Left ventricle myocardium inferior (tissue), 1 donor: ENCODE measurements around the gene MS4A2. TPM values are rescaled to one million over a fixed set of nuclear protein-coding genes. Genes with fewer than 3 reads are reported as not detected.

Source experiments
- DNase-seq: peaks from one replicate; pipeline ENCODE4 v3.0.0-alpha.2; 2020
- H3K27ac ChIP-seq: fragments of 200-600 bp; replicated peaks from 2 replicates; pipeline ENCODE4 v1.8.0; 2021
- H3K27me3 ChIP-seq: fragments of 200-600 bp; 2 replicates; pipeline ENCODE4 v1.8.0; 2021; ENCODE audit warnings: low read depth
- H3K36me3 ChIP-seq: fragments of 200-600 bp; 2 replicates; pipeline ENCODE4 v1.8.0; 2021
- H3K4me1 ChIP-seq: fragments of 200-600 bp; 2 replicates; pipeline ENCODE4 v1.8.0; 2021
- H3K4me3 ChIP-seq: fragments of 200-600 bp; 2 replicates; pipeline ENCODE4 v1.8.0; 2021; ENCODE audit warnings: mild to moderate bottlenecking, moderate library complexity
- H3K9me3 ChIP-seq: fragments of 200-600 bp; replicated peaks from 2 replicates; pipeline ENCODE4 v1.8.0; 2021
- CTCF ChIP-seq: fragments of 200-600 bp; IDR thresholded peaks from 2 replicates; pipeline ENCODE4 v1.8.0; 2021; ENCODE audit warnings: antibody characterized with exemption, mild to moderate bottlenecking, borderline replicate concordance
- intact Hi-C: fragments of 100-400 bp; cut with micrococcal nuclease; formaldehyde crosslinking; loops from one replicate; pipeline ENCODE4 v1.11.0; 2022
- total RNA-seq: library from RNA; stranded (reverse); fragmentation: NEBNext Ultra II Directional; extraction: Animal tissue kit (Norgen Biotek cat#: 25700); gene quantifications from one replicate; pipeline ENCODE4 v1.2.1, GENCODE V29; 2021
- donor health status: DM: no; HTN: yes; CAD: no; lungs with severe emphysema.

MS4A2 gene
- total RNA-seq, 1 donor from 2014 or later, result 0.41 TPM

DNA sequence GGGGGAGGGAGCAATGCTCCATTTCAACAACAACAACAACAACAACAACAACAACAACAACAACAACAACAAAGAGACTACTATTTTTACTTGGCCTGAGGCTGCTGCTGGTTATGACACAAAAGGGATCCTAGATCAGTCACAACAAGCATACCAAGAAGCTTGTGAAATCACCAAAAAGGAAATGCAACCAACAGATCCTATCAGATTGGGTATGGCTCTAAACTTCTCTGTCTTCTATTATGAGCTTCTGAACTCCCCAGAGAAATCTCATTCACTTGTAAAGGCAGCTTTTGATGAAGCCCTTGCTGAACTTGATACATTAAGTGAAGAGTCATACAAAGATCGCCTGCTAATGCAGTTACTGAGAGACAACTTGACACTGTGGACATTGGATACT is 10.5 kb upstream of the MS4A2 start:
- no peaks in the 10 kb centered on the region for H3K27me3 ChIP-seq
- intact Hi-C loops, result no loop called here
- H3K27ac ChIP-seq, result no peak overlapping the region
- H3K4me3 ChIP-seq, result no peak overlapping the region
- no peaks in the 10 kb centered on the region for H3K4me1 ChIP-seq
- H3K36me3 ChIP-seq, result no peaks in the 10 kb centered on the region
- H3K9me3 ChIP-seq, result no peaks in the 10 kb centered on the region
- no peak for DNase-seq
- no peak for TF ChIP-seq CTCF

- no peaks in the 10 kb centered on the region for H3K9me3 ChIP-seq
- intact Hi-C loops, result no loop called here
- no peaks in the 10 kb centered on the region for H3K4me1 ChIP-seq
- no peaks in the 10 kb centered on the region for H3K36me3 ChIP-seq
- no peak for TF ChIP-seq CTCF
- H3K27me3 ChIP-seq, result no peaks in the 10 kb centered on the region
- no peak for DNase-seq
- no peak overlapping the region for H3K4me3 ChIP-seq
- no peak overlapping the region for H3K27ac ChIP-seq
Observed at GRCh38 chr11:60078745-60079144, 9.7 kb upstream of the MS4A2 start.

GRCh38 chr11:60080535-60080934 is 7.9 kb upstream of the MS4A2 start:
- Histone ChIP-seq H3K9me3 (no peaks in the 10 kb centered on the region), H3K27me3 (no peaks in the 10 kb centered on the region), H3K27ac (no peak overlapping the region), H3K4me3 (no peak overlapping the region), H3K36me3 (no peaks in the 10 kb centered on the region), H3K4me1 (no peaks in the 10 kb centered on the region)
- DNase-seq, result no peak
- no peak for TF ChIP-seq CTCF
- intact Hi-C loops, result no loop called here

- no peak for DNase-seq
- Histone ChIP-seq H3K27ac (no peak overlapping the region), H3K9me3 (no peaks in the 10 kb centered on the region), H3K27me3 (no peaks in the 10 kb centered on the region), H3K4me1 (no peaks in the 10 kb centered on the region), H3K36me3 (no peaks in the 10 kb centered on the region), H3K4me3 (no peak overlapping the region)
- intact Hi-C loops, result no loop called here
- TF ChIP-seq CTCF, result no peak
Observed at GRCh38 chr11:60084631-60085273, 3.7 kb upstream of the MS4A2 start.

GRCh38 chr11:60085909-60086308 is 2.6 kb upstream of the MS4A2 start:
- Histone ChIP-seq H3K4me1 (no peaks in the 10 kb centered on the region), H3K27me3 (no peaks in the 10 kb centered on the region), H3K4me3 (no peak overlapping the region), H3K9me3 (no peaks in the 10 kb centered on the region), H3K27ac (no peak overlapping the region), H3K36me3 (no peaks in the 10 kb centered on the region)
- intact Hi-C loops, result no loop called here
- DNase-seq, result no peak
- no peak for TF ChIP-seq CTCF
